NB4 (cell line): ENCODE measurements around the gene CAST.

Source experiments
- CTCF ChIP-seq: IDR thresholded peaks from one replicate; pipeline ENCODE4 v1.5.1; 2012; ENCODE audit warnings: low read depth, low read length
- MYC ChIP-seq: IDR thresholded peaks from 2 replicates; pipeline ENCODE4 v1.6.1; 2011; ENCODE audit warnings: low read depth, low read length
- POLR2A ChIP-seq: IDR thresholded peaks from 2 replicates; pipeline ENCODE4 v1.6.1; 2011; ENCODE audit warnings: mild to moderate bottlenecking; ENCODE audit not compliant: insufficient read length; ENCODE audit errors: extremely low read depth
- TF ChIP-seq, protein P1 (sequence below): IDR thresholded peaks from 2 replicates; pipeline ENCODE4 v1.6.1; 2011; ENCODE audit warnings: low read depth, low read length

- TF ChIP-seq CTCF (no peak), POLR2A (no peak), MYC (peak; percentile 85)
- TF ChIP-seq, protein P1, sequence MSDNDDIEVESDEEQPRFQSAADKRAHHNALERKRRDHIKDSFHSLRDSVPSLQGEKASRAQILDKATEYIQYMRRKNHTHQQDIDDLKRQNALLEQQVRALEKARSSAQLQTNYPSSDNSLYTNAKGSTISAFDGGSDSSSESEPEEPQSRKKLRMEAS: peak; percentile 75
Observed at GRCh38 chr5:96714951-96715451, 52.8 kb downstream of the CAST start.
